Colonic mucosa (tissue), 4 donors: Measurements from ENCODE around the gene NQO1. TPM values are rescaled to one million over a fixed set of nuclear protein-coding genes. Genes with fewer than 3 reads are reported as not detected.

Experiments used
- DNase-seq: peaks from one replicate; pipeline ENCODE4 v3.0.0-alpha.2; 2020
- H3K27ac ChIP-seq: fragments of 200-600 bp; one replicate; pipeline ENCODE4 v1.8.0; 2021
- H3K27me3 ChIP-seq: fragments of 200-600 bp; one replicate; pipeline ENCODE4 v1.8.0; 2021
- H3K36me3 ChIP-seq: fragments of 200-600 bp; one replicate; pipeline ENCODE4 v1.8.0; 2021
- H3K4me1 ChIP-seq: fragments of 200-600 bp; one replicate; pipeline ENCODE4 v1.8.0; 2021; ENCODE audit warnings: mild to moderate bottlenecking
- H3K4me3 ChIP-seq: fragments of 200-600 bp; one replicate; pipeline ENCODE4 v1.8.0; 2021
- H3K9ac ChIP-seq, 2 donors: one replicate each; pipeline ENCODE4 v1.7.0; 2013; ENCODE audit warnings: control low read depth in 2 of 2, low read depth in 2 of 2, low read length in 2 of 2
- H3K9me3 ChIP-seq: fragments of 200-600 bp; one replicate; pipeline ENCODE4 v1.8.0; 2021
- intact Hi-C: fragments of 100-400 bp; cut with DNase I; formaldehyde crosslinking; loops from one replicate; pipeline ENCODE4 v1.14.1; 2022
- total RNA-seq, 2 donors: library from RNA; stranded (reverse); fragmentation: NEBNext Ultra II Directional in 1 of 2; extraction: Animal tissue kit (Norgen Biotek cat#: 25700) in 1 of 2; gene quantifications; one replicate each; pipeline ENCODE4 v1.2.1, GENCODE V29; 2021
- TF ChIP-seq, protein P1 (sequence below): fragments of 200-600 bp; IDR thresholded peaks from one replicate; pipeline ENCODE4 v1.8.0; 2022; ENCODE audit warnings: antibody characterized with exemption, mild to moderate bottlenecking
- donor health status: healthy.
- donor health status: DM: no; HTN: no; CAD: no.
- donor health status: DM: no; HTN: no; CAD: no.

NQO1 gene
- total RNA-seq, 2 donors from 2014 or later = 94.6 to 134 TPM

DNA sequence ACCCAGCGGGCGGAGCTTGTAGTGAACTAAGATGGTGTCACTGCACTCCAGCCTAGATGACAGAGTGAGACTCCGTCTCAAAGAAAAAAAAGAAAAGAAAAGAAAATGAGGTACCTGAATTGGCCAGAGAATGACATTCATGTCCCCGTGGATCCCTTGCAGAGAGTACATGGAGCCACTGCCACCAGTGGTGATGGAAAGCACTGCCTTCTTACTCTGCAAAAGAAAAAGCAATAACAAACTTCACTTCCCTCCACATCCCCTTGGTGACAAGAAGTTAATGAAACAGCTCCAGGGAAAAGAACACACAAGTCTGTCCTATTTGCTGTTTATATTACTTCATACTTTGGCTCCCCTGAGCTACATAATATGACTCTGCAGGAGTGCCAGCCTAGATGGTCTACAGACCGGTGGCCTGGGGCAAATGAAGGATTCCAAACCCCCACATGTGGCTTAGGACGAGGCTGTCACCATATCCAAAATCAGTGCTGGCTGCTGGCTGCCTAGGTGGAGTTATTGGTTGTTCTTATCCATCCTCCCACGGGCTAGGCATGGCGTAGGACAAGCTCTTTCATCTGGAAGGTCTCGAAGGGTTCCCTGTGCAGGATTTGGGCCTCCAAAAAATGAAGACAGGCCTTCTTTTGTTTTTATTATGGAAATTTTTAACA lies 13.3 kb downstream of the NQO1 start:
- TF ChIP-seq, protein P1, sequence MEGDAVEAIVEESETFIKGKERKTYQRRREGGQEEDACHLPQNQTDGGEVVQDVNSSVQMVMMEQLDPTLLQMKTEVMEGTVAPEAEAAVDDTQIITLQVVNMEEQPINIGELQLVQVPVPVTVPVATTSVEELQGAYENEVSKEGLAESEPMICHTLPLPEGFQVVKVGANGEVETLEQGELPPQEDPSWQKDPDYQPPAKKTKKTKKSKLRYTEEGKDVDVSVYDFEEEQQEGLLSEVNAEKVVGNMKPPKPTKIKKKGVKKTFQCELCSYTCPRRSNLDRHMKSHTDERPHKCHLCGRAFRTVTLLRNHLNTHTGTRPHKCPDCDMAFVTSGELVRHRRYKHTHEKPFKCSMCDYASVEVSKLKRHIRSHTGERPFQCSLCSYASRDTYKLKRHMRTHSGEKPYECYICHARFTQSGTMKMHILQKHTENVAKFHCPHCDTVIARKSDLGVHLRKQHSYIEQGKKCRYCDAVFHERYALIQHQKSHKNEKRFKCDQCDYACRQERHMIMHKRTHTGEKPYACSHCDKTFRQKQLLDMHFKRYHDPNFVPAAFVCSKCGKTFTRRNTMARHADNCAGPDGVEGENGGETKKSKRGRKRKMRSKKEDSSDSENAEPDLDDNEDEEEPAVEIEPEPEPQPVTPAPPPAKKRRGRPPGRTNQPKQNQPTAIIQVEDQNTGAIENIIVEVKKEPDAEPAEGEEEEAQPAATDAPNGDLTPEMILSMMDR = no peak
- Histone ChIP-seq H3K4me1 (no peaks in the 10 kb centered on the region), H3K4me3 (no peak overlapping the region), H3K27ac (no peak overlapping the region), H3K36me3 (no peaks in the 10 kb centered on the region), H3K9me3 (no peaks in the 10 kb centered on the region), H3K9ac (no peak overlapping the region), H3K27me3 (no peaks in the 10 kb centered on the region)
- intact Hi-C loops = no loop called here
- no peak for DNase-seq

GRCh38 chr16:69712277-69712676 lies 14.1 kb downstream of the NQO1 start:
- no peak overlapping the region for H3K27ac ChIP-seq
- intact Hi-C loops = no loop called here
- H3K27me3 ChIP-seq = no peaks in the 10 kb centered on the region
- no peaks in the 10 kb centered on the region for H3K4me1 ChIP-seq
- H3K9me3 ChIP-seq = no peaks in the 10 kb centered on the region
- no peak overlapping the region for H3K9ac ChIP-seq
- no peak for DNase-seq
- H3K36me3 ChIP-seq = no peaks in the 10 kb centered on the region
- TF ChIP-seq, protein P1 = no peak
- no peak overlapping the region for H3K4me3 ChIP-seq

DNA sequence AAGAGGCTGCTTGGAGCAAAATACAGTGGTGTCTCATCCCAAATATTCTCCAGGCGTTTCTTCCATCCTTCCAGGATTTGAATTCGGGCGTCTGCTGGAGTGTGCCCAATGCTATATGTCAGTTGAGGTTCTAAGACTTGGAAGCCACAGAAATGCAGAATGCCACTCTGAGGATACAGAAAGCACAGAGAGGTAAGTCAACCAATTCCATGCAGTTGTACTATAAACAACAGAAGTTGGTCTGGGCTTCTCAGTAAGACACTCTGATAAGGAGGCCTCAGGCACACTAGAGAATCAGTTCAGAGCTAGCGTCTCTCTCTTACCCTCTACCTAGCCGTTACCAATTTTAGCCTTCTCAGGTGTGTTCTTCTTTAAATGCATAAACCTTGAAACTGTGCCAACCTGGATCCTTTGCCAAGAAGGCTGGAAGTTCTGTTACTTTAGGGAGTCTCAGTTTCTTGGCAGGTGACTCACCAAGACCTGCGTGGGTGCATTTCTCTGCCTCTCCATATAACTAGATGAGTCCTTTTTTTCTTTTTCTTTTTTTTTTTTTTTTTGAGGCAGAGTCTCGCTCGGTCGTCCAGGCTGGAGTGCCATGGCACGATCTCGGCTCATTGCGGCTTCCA lies 15.1 kb downstream of the NQO1 start:
- Histone ChIP-seq H3K27ac (no peak overlapping the region), H3K9me3 (no peaks in the 10 kb centered on the region), H3K4me1 (no peaks in the 10 kb centered on the region), H3K27me3 (no peaks in the 10 kb centered on the region), H3K36me3 (no peaks in the 10 kb centered on the region), H3K4me3 (no peak overlapping the region), H3K9ac (no peak overlapping the region)
- peak; percentile 80 for DNase-seq
- TF ChIP-seq, protein P1 = no peak
- intact Hi-C loops = no loop called here

GRCh38 chr16:69709456-69710084 lies 16.8 kb downstream of the NQO1 start:
- no peak for DNase-seq

DNA sequence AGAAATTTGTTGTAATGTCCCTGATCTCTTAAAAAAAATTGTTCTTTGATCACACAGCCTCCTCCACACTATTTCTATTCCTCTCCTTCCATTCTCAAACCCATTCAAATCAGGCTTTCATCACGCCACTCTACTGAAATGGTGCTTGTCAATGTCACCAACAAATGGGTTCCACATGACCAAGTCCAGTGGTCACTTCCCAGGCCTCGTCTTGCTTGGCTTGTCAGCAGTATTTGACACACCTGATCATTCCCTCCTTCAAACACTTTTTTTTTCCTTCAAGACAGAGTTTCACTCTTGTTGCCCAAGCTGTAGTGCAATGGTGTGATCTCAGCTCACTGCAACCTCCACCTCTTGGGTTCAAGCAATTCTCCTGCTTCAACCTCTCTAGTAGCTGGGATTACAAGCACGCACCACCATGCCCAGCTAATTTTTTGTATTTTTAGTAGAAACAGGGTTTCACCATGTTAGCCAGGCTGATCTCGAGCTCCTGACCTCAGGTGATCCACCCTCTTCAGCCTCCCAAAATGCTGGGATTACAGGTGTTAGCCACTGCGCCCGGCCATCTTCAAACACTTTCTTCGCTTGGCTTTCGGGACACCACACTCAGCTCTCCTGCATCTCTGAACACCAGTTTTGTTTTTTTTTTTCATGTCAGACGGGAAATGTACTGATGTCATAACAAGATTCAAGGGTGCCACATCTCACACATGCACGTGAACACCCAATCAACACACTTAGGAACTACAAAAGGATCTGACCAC lies 18.3 kb downstream of the NQO1 start:
- no peaks in the 10 kb centered on the region for H3K27me3 ChIP-seq
- no peak overlapping the region for H3K4me3 ChIP-seq
- TF ChIP-seq, protein P1 = no peak
- no peaks in the 10 kb centered on the region for H3K9me3 ChIP-seq
- H3K27ac ChIP-seq = no peak overlapping the region
- no peaks in the 10 kb centered on the region for H3K4me1 ChIP-seq
- DNase-seq = no peak
- no peaks in the 10 kb centered on the region for H3K36me3 ChIP-seq
- H3K9ac ChIP-seq = no peak overlapping the region
- intact Hi-C loops = loop anchor here (2.0 to 5.0 kb wide), 2 partner anchors 47 to 311 kb away; partner anchors contain the start of gene NOB1

More at GRCh38 chr16:69709456-69710084, 16.8 kb downstream of the NQO1 start:
- Histone ChIP-seq H3K4me1 (no peaks in the 10 kb centered on the region), H3K36me3 (no peaks in the 10 kb centered on the region), H3K9me3 (no peaks in the 10 kb centered on the region), H3K27me3 (no peaks in the 10 kb centered on the region), H3K27ac (no peak overlapping the region), H3K4me3 (no peak overlapping the region), H3K9ac (no peak overlapping the region)
- TF ChIP-seq, protein P1 = peak; percentile 56
- intact Hi-C loops = loop anchor here (2.0 to 5.0 kb wide), 2 partner anchors 45 to 312 kb away; partner anchors contain the start of gene NOB1
